Thoracic aorta (tissue), 2 donors: ENCODE results near the gene CDK18. TPM values are rescaled to one million over a fixed set of nuclear protein-coding genes. Genes with fewer than 3 reads are reported as not detected.

Source experiments
- ATAC-seq: fragments of 150-250 bp; one replicate; pipeline ENCODE4 v1.8.0; 2017; ENCODE audit warnings: low read depth; ENCODE audit not compliant: insufficient number of reproducible peaks, low FRiP score
- DNase-seq: peaks from one replicate; pipeline ENCODE4 v3.0.0-alpha.2; 2020; ENCODE audit warnings: low spot score
- H3K27ac ChIP-seq, 2 donors: fragments of 200-600 bp; sonication (generic); 1 replicate in 1 of 2; 2 replicates in 1 of 2; pipeline ENCODE4 v1.5.1; 2016; ENCODE audit warnings: mild to moderate bottlenecking in 2 of 2, moderate library complexity in 2 of 2
- H3K27me3 ChIP-seq: fragments of 200-600 bp; sonication (generic); replicated peaks from 2 replicates; pipeline ENCODE4 v1.6.0; 2016; ENCODE audit warnings: mild to moderate bottlenecking; ENCODE audit not compliant: insufficient read depth
- H3K36me3 ChIP-seq: fragments of 200-600 bp; sonication (generic); one replicate; pipeline ENCODE4 v1.5.1; 2016
- H3K4me1 ChIP-seq, 2 donors: fragments of 200-600 bp; sonication (generic); 1 replicate in 1 of 2; 2 replicates in 1 of 2; pipeline versions ENCODE4 v1.5.1 to v1.6.0; 2016; ENCODE audit warnings: low read depth in 2 of 2, mild to moderate bottlenecking in 1 of 2; ENCODE audit not compliant: control insufficient read depth in 1 of 2
- H3K4me3 ChIP-seq: fragments of 200-600 bp; sonication (generic); 2 replicates; pipeline ENCODE4 v1.5.1; 2016; ENCODE audit warnings: mild to moderate bottlenecking
- H3K9me3 ChIP-seq: fragments of 200-600 bp; sonication (generic); 2 replicates; pipeline ENCODE4 v1.5.1; 2016
- total RNA-seq, 2 donors: library from RNA; depleted of rRNA; stranded (reverse); fragments of >200 nt; gene quantifications; one replicate each; pipeline versions ENCODE4 v1.1.0 to v1.2.3, GENCODE V29; 2016
- TF ChIP-seq, protein P1 (sequence below): fragments of 200-600 bp; sonication (generic); IDR thresholded peaks from one replicate; pipeline ENCODE4 v1.5.1; 2019; ENCODE audit warnings: antibody characterized with exemption

The CDK18 gene
- total RNA-seq, 2 donors from 2014 or later = 18.6 to 35.2 TPM

DNA sequence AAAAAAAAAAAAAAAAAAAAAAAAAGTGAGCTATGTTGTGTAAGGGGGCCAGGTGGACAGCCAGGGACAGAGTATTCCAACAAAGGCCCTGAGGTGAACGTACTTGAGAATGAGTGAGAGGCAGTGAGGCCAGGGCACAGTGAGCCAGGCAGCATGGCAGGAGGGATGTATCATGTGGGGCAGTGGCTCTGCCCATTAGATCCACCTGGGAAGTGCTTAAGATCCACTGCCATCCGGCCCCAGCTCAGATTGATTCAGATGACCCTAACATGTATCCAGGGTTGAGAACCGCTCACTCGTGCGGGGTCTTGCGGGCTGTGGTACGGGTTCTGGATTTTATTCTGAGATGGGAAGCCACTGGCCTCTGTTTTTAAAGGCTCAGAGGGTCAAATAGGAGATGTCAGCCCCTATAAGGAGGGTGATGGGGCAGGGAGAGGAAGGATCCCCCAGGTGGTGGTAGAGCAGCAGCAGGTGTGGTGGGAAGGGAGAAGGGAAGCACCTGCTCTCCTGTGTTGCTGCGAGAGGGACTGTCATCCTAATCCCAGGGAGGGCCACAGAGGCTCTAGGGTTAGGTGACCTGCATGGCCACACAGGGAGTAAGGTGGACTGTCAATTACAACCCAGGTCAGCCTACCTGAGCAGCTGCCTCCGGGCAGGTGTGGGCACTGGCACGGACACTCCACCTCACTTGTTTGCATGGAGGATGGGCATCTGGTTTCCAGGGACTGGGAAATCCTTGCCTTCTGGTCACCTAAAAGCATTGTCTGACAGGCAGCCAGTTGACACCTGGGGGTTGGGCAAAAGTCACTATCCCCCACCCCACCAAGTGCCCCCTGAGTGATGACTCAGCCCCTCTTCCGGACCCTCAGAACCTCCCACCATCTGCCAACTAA, 31.6 kb downstream of the CDK18 start:
- Histone ChIP-seq H3K36me3 (peaks cover 12% of the 10 kb centered on the region), H3K9me3 (no peaks in the 10 kb centered on the region), H3K4me1 (peaks cover 0 to 13% of the 10 kb centered on the region in 2 donors), H3K27ac (no peak overlapping the region), H3K27me3 (no peaks in the 10 kb centered on the region), H3K4me3 (no peak overlapping the region)
- DNase-seq = no peak
- no peak for ATAC-seq
- TF ChIP-seq, protein P1, sequence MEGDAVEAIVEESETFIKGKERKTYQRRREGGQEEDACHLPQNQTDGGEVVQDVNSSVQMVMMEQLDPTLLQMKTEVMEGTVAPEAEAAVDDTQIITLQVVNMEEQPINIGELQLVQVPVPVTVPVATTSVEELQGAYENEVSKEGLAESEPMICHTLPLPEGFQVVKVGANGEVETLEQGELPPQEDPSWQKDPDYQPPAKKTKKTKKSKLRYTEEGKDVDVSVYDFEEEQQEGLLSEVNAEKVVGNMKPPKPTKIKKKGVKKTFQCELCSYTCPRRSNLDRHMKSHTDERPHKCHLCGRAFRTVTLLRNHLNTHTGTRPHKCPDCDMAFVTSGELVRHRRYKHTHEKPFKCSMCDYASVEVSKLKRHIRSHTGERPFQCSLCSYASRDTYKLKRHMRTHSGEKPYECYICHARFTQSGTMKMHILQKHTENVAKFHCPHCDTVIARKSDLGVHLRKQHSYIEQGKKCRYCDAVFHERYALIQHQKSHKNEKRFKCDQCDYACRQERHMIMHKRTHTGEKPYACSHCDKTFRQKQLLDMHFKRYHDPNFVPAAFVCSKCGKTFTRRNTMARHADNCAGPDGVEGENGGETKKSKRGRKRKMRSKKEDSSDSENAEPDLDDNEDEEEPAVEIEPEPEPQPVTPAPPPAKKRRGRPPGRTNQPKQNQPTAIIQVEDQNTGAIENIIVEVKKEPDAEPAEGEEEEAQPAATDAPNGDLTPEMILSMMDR = no peak

DNA sequence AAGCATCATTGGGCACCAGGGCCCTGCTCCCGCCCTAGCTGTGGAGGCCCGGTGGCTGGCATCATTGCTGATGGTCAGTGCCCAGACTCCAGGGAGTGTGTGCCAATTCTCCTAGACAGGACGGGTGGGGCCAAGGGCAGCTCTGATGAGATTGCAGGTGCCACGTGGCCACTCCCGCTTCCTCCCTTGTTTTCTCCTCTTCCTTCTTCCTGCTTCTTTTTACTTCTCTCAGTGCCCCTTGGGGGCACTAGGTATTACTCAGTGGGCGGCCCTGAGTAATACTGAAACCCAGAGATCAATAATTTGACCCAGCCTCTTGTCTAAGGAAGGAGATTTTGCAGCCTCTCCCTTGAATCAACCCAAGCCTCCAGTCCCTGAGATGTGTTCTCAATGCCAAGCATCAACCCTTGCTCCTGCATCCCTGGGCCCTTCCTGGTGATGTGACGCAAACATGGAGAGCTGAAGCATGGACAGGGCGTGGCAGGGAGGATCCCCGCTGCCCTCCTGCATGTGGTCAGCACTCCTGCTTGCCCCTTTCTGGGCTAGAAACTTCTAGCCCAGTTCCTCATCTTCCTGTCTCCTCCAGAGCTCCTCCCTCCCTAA, 32.4 kb downstream of the CDK18 start:
- Histone ChIP-seq H3K9me3 (no peaks in the 10 kb centered on the region), H3K27ac (peak overlapping the region in 1 of 2 donors; percentile 4), H3K27me3 (no peaks in the 10 kb centered on the region), H3K36me3 (peaks cover 4% of the 10 kb centered on the region), H3K4me1 (peaks cover 0 to 13% of the 10 kb centered on the region in 2 donors), H3K4me3 (no peak overlapping the region)
- TF ChIP-seq, protein P1 = no peak
- ATAC-seq (no peak), DNase-seq (no peak)

DNA sequence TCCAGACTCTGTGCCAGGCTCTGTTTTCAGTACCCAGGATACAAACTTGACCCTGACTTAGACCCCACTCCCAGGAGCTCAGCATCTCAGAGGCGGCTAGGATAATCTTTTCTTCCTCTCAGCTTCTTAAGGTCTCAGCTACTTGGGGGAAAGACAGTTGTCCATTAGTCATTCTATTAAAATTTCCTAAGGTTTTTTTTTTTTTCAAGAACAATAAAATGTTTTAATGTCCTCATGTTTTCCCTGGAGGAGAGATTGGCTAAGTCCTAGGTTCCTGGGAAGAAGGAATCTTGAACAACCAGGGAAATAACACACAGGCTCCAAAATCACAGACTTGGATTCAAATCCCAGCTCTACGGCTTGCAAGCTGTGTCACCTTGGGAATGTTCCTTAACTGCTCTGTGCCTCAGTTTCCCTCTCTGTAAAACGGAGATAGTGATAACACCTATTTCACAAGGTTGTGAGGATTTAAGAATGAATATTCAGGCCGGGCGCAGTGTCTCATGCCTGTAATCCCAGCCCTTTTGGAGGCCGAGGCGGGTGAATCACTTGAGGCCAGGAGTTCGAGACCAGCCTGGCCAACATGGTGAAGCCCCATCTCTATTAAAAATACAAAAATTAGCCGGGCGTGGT, 33.0 kb downstream of the CDK18 start:
- ATAC-seq (no peak), DNase-seq (no peak)
- peaks cover 0 to 13% of the 10 kb centered on the region in 2 donors for H3K4me1 ChIP-seq
- H3K9me3 ChIP-seq = no peaks in the 10 kb centered on the region
- no peaks in the 10 kb centered on the region for H3K36me3 ChIP-seq
- H3K27me3 ChIP-seq = no peaks in the 10 kb centered on the region
- TF ChIP-seq, protein P1 = no peak
- no peak overlapping the region for H3K4me3 ChIP-seq
- peak overlapping the region in 1 of 2 donors; percentile 4 for H3K27ac ChIP-seq

DNA sequence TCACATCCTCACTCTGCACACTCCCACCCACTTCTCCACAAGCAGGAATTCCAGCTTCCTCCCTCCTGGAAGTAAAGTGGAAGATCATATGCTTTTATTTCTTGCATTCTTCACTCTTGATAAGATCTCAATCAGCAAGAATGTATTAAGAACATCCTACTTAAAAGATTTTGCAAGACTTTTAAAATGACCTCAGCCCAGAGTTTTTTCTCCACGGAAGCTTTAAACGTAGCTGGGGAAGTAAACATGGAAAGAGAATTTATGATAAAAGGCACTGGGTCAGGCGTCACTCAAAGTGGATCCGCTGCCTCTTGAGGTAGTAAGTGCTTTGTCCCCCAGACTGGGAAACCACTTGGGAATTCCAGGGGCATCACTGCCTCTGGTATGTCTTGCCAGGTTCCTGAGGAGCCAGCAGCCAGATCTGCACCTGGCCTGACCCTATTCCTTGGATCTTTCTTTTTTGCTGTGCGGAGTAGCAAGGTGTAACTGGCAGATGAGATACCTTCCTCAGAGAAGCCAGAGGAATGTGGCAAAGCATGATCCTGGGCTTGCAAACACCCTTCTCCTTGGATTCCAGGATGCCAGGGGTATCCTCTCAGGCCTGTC, 33.9 kb downstream of the CDK18 start:
- no peak overlapping the region for H3K27ac ChIP-seq
- DNase-seq (no peak), ATAC-seq (no peak)
- TF ChIP-seq, protein P1 = no peak
- no peak overlapping the region for H3K4me3 ChIP-seq
- H3K27me3 ChIP-seq = no peaks in the 10 kb centered on the region
- peaks cover 0 to 17% of the 10 kb centered on the region in 2 donors for H3K4me1 ChIP-seq
- H3K36me3 ChIP-seq = no peaks in the 10 kb centered on the region
- no peaks in the 10 kb centered on the region for H3K9me3 ChIP-seq
